MM.1S (cell line): ENCODE measurements around the gene TENM4.

Experiments
- DNase-seq: peaks from one replicate; pipeline ENCODE4 v3.0.0-alpha.2; 2015
- H2AFZ ChIP-seq: fragments of 300-600 bp; sonication (generic); 2 replicates; pipeline ENCODE4 v1.6.0; 2016; ENCODE audit warnings: antibody characterized with exemption, low read length
- H3F3A ChIP-seq: fragments of 300-600 bp; sonication (generic); 2 replicates; pipeline ENCODE4 v1.6.1; 2016; ENCODE audit warnings: mild to moderate bottlenecking, antibody characterized with exemption, low read length, moderate library complexity, mixed read lengths; ENCODE audit not compliant: insufficient read depth
- H3K27ac ChIP-seq: fragments of 300-600 bp; sonication (generic); 2 replicates; pipeline ENCODE4 v1.5.1; 2016; ENCODE audit warnings: mild to moderate bottlenecking, low read length
- H3K27me3 ChIP-seq: fragments of 300-600 bp; sonication (generic); replicated peaks from 2 replicates; pipeline ENCODE4 v1.6.0; 2016; ENCODE audit warnings: low read length; ENCODE audit not compliant: insufficient read depth
- H3K36me3 ChIP-seq: fragments of 300-600 bp; sonication (generic); replicated peaks from 2 replicates; pipeline ENCODE4 v1.6.1; 2016; ENCODE audit warnings: mild to moderate bottlenecking, low read length, mixed read lengths; ENCODE audit not compliant: insufficient read depth
- H3K4me1 ChIP-seq: fragments of 300-600 bp; sonication (generic); 2 replicates; pipeline ENCODE4 v1.6.1; 2016; ENCODE audit warnings: low read length, mixed read lengths
- H3K4me2 ChIP-seq: fragments of 300-600 bp; sonication (generic); 2 replicates; pipeline ENCODE4 v1.6.0; 2016; ENCODE audit warnings: low read depth, low read length
- H3K4me3 ChIP-seq: fragments of 300-600 bp; sonication (generic); 2 replicates; pipeline ENCODE4 v1.5.1; 2016; ENCODE audit warnings: low read length, mixed read lengths
- H3K79me2 ChIP-seq: fragments of 300-600 bp; sonication (generic); 2 replicates; pipeline ENCODE4 v1.6.1; 2016; ENCODE audit warnings: mixed run types, low read length, mixed read lengths
- H3K9ac ChIP-seq: fragments of 300-600 bp; sonication (generic); 2 replicates; pipeline ENCODE4 v1.6.1; 2016; ENCODE audit warnings: low read length, mixed read lengths
- H3K9me2 ChIP-seq: fragments of 300-600 bp; sonication (generic); replicated peaks from 2 replicates; pipeline ENCODE4 v1.6.1; 2016; ENCODE audit warnings: mild to moderate bottlenecking, low read length, mixed read lengths; ENCODE audit not compliant: insufficient read depth
- H3K9me3 ChIP-seq: fragments of 300-600 bp; sonication (generic); replicated peaks from 2 replicates; pipeline ENCODE4 v1.6.1; 2016; ENCODE audit warnings: mild to moderate bottlenecking, low read length, mixed read lengths; ENCODE audit not compliant: insufficient read depth
- H4K20me1 ChIP-seq: fragments of 300-600 bp; sonication (generic); 2 replicates; pipeline ENCODE4 v1.6.1; 2016; ENCODE audit warnings: mild to moderate bottlenecking, low read length, moderate library complexity, mixed read lengths; ENCODE audit not compliant: insufficient read depth
- CTCF ChIP-seq: fragments of 300-600 bp; sonication (generic); IDR thresholded peaks from 2 replicates; pipeline ENCODE4 v1.5.1; 2016; ENCODE audit warnings: antibody characterized with exemption, low read length, mixed read lengths
- EZH2 ChIP-seq: fragments of 300-600 bp; sonication (generic); optimal IDR thresholded peaks from 2 replicates; pipeline ENCODE3; 2017; ENCODE audit warnings: low read depth, mild to moderate bottlenecking, antibody characterized with exemption, low read length, mixed read lengths
- EZH2phosphoT487 ChIP-seq: fragments of 300-600 bp; sonication (generic); IDR thresholded peaks from 2 replicates; pipeline ENCODE4 v1.6.1; 2018; ENCODE audit warnings: antibody characterized with exemption, low read length

The TENM4 gene

GRCh38 chr11:79043726-79044125 is 397.1 kb downstream of the TENM4 start:
- no peak for TF ChIP-seq CTCF
- no peak for TF ChIP-seq EZH2phosphoT487
- TF ChIP-seq EZH2, result no peak
- DNase-seq, result no peak

GRCh38 chr11:79042824-79043223 is 398.0 kb downstream of the TENM4 start:
- Histone ChIP-seq H3K4me1 (no peaks in the 10 kb centered on the region), H3K79me2 (no peaks in the 10 kb centered on the region), H3K27me3 (no peaks in the 10 kb centered on the region), H4K20me1 (no peaks in the 10 kb centered on the region), H3K4me2 (no peak overlapping the region), H3K9ac (no peak overlapping the region), H3K4me3 (no peak overlapping the region), H3K36me3 (no peaks in the 10 kb centered on the region), H3K9me3 (no peaks in the 10 kb centered on the region), H3K9me2 (no peaks in the 10 kb centered on the region), H2AFZ (no peak overlapping the region), H3F3A (no peaks in the 10 kb centered on the region), H3K27ac (no peak overlapping the region)
- TF ChIP-seq CTCF, result no peak
- TF ChIP-seq EZH2, result no peak
- no peak for TF ChIP-seq EZH2phosphoT487
- no peak for DNase-seq

More at GRCh38 chr11:79043726-79044125, 397.1 kb downstream of the TENM4 start:
- no peaks in the 10 kb centered on the region for H3F3A ChIP-seq
- no peak overlapping the region for H3K4me3 ChIP-seq
- H4K20me1 ChIP-seq, result no peaks in the 10 kb centered on the region
- no peak overlapping the region for H2AFZ ChIP-seq
- no peaks in the 10 kb centered on the region for H3K4me1 ChIP-seq
- no peaks in the 10 kb centered on the region for H3K9me2 ChIP-seq
- no peak overlapping the region for H3K9ac ChIP-seq
- no peaks in the 10 kb centered on the region for H3K36me3 ChIP-seq
- no peak overlapping the region for H3K27ac ChIP-seq
- no peaks in the 10 kb centered on the region for H3K79me2 ChIP-seq
- H3K27me3 ChIP-seq, result no peaks in the 10 kb centered on the region
- H3K9me3 ChIP-seq, result no peaks in the 10 kb centered on the region
- no peak overlapping the region for H3K4me2 ChIP-seq

DNA sequence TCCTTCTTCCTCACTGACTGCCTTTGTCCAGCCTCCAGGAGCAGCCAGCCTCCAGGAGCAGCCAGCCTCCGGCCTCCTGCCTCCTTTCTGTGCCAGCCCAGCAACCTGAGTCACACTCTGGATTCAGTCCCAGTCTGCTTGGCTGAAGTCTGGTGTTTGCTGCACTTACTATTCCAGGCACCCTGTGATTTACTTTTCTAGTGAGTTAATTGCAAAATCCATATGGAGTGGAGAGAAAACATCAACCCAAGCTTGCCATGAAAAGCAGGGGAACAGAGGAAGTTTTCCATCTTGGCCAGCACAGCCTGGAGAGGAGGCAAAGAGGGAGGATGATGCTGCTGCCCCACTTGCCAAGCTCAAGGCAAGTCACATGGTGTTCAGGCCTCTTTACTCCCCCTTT is 400.5 kb downstream of the TENM4 start:
- no peak overlapping the region for H3K9ac ChIP-seq
- H3K36me3 ChIP-seq, result no peaks in the 10 kb centered on the region
- no peak overlapping the region for H2AFZ ChIP-seq
- no peak overlapping the region for H3K27ac ChIP-seq
- no peaks in the 10 kb centered on the region for H3K4me1 ChIP-seq
- TF ChIP-seq EZH2, result no peak
- TF ChIP-seq EZH2phosphoT487, result no peak
- no peak for TF ChIP-seq CTCF
- no peaks in the 10 kb centered on the region for H3F3A ChIP-seq
- H3K27me3 ChIP-seq, result no peaks in the 10 kb centered on the region
- H3K79me2 ChIP-seq, result no peaks in the 10 kb centered on the region
- H3K4me2 ChIP-seq, result no peak overlapping the region
- no peak for DNase-seq
- H4K20me1 ChIP-seq, result no peaks in the 10 kb centered on the region
- no peaks in the 10 kb centered on the region for H3K9me2 ChIP-seq
- H3K9me3 ChIP-seq, result no peaks in the 10 kb centered on the region
- H3K4me3 ChIP-seq, result no peak overlapping the region
